Osteoblast (primary cell): ENCODE results near the gene PDIA2. TPM values are rescaled to one million over a fixed set of nuclear protein-coding genes. Genes with fewer than 3 reads are reported as not detected.

Source experiments
- DNase-seq: peaks from one replicate; pipeline ENCODE4 v3.0.0; 2011; ENCODE audit warnings: low spot score, mixed read lengths; ENCODE audit not compliant: insufficient read length; ENCODE audit errors: missing footprints
- H2AFZ ChIP-seq: 2 replicates; pipeline ENCODE4 v1.6.0; 2011; ENCODE audit warnings: mild to moderate bottlenecking, low read length
- H3K27ac ChIP-seq: 2 replicates; pipeline ENCODE4 v1.5.1; 2011; ENCODE audit warnings: mild to moderate bottlenecking, low read depth, low read length, moderate library complexity
- H3K27me3 ChIP-seq: 2 replicates; pipeline ENCODE4 v1.6.0; 2012; ENCODE audit warnings: mild to moderate bottlenecking, control low read depth, inconsistent platforms, low read length, moderate library complexity; ENCODE audit not compliant: insufficient read depth
- H3K36me3 ChIP-seq: 2 replicates; pipeline ENCODE4 v1.5.1; 2011; ENCODE audit warnings: mild to moderate bottlenecking, low read length, control low read depth, moderate library complexity; ENCODE audit not compliant: insufficient read depth
- H3K4me1 ChIP-seq: 2 replicates; pipeline ENCODE4 v1.5.1; 2011; ENCODE audit warnings: mild to moderate bottlenecking, low read length, control low read depth, moderate library complexity; ENCODE audit not compliant: insufficient read depth
- H3K4me2 ChIP-seq: 2 replicates; pipeline ENCODE4 v1.6.0; 2011; ENCODE audit warnings: mild to moderate bottlenecking, low read length; ENCODE audit not compliant: insufficient read depth
- H3K4me3 ChIP-seq: fragments of 200-600 bp; sonication (generic); 3 replicates; pipeline ENCODE4 v1.5.1; 2012; ENCODE audit warnings: mild to moderate bottlenecking, low read length, inconsistent platforms; ENCODE audit not compliant: insufficient read depth
- H3K79me2 ChIP-seq: 2 replicates; pipeline ENCODE4 v1.6.0; 2012; ENCODE audit warnings: mild to moderate bottlenecking, low read length, control low read depth, inconsistent platforms; ENCODE audit not compliant: insufficient read depth
- H3K9me3 ChIP-seq: 2 replicates; pipeline ENCODE4 v1.5.1; 2011; ENCODE audit warnings: low read depth, low read length, control low read depth
- H4K20me1 ChIP-seq: 2 replicates; pipeline ENCODE4 v1.6.0; 2012; ENCODE audit warnings: mild to moderate bottlenecking, low read length, control low read depth; ENCODE audit not compliant: insufficient read depth
- total RNA-seq: library from RNA; depleted of rRNA; stranded (reverse); fragments of >200 nt; gene quantifications from 2 replicates; pipeline ENCODE4 v1.2.3, GENCODE V29; 2012
- TF ChIP-seq, protein P1 (sequence below): IDR thresholded peaks from 2 replicates; pipeline ENCODE4 v1.5.1; 2011; ENCODE audit warnings: mild to moderate bottlenecking, low read depth, low read length, moderate library complexity; ENCODE audit errors: extremely low read depth

The PDIA2 gene
- total RNA-seq, 1 donor, result not detected

- no peaks in the 10 kb centered on the region for H3K4me1 ChIP-seq
- no peak overlapping the region for H3K4me3 ChIP-seq
- H3K27ac ChIP-seq, result no peak overlapping the region
- TF ChIP-seq, protein P1, sequence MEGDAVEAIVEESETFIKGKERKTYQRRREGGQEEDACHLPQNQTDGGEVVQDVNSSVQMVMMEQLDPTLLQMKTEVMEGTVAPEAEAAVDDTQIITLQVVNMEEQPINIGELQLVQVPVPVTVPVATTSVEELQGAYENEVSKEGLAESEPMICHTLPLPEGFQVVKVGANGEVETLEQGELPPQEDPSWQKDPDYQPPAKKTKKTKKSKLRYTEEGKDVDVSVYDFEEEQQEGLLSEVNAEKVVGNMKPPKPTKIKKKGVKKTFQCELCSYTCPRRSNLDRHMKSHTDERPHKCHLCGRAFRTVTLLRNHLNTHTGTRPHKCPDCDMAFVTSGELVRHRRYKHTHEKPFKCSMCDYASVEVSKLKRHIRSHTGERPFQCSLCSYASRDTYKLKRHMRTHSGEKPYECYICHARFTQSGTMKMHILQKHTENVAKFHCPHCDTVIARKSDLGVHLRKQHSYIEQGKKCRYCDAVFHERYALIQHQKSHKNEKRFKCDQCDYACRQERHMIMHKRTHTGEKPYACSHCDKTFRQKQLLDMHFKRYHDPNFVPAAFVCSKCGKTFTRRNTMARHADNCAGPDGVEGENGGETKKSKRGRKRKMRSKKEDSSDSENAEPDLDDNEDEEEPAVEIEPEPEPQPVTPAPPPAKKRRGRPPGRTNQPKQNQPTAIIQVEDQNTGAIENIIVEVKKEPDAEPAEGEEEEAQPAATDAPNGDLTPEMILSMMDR, result no peak
- peaks cover 6% of the 10 kb centered on the region for H3K36me3 ChIP-seq
- H3K79me2 ChIP-seq, result no peaks in the 10 kb centered on the region
- no peaks in the 10 kb centered on the region for H3K27me3 ChIP-seq
- H3K4me2 ChIP-seq, result no peak overlapping the region
- H3K9me3 ChIP-seq, result no peaks in the 10 kb centered on the region
- H2AFZ ChIP-seq, result no peak overlapping the region
- no peaks in the 10 kb centered on the region for H4K20me1 ChIP-seq
- no peak for DNase-seq
Measured at GRCh38 chr16:287981-288920, 5.3 kb downstream of the PDIA2 start.

GRCh38 chr16:289395-289997 is 6.5 kb downstream of the PDIA2 start:
- Histone ChIP-seq H3K4me2 (no peak overlapping the region), H3K4me1 (no peaks in the 10 kb centered on the region), H3K27me3 (no peaks in the 10 kb centered on the region), H3K27ac (no peak overlapping the region), H3K4me3 (no peak overlapping the region), H2AFZ (no peak overlapping the region), H3K36me3 (peaks cover 6% of the 10 kb centered on the region), H4K20me1 (no peaks in the 10 kb centered on the region), H3K79me2 (no peaks in the 10 kb centered on the region), H3K9me3 (no peaks in the 10 kb centered on the region)
- TF ChIP-seq, protein P1, result no peak
- DNase-seq, result no peak

- no peaks in the 10 kb centered on the region for H3K9me3 ChIP-seq
- no peak overlapping the region for H2AFZ ChIP-seq
- H3K4me3 ChIP-seq, result no peak overlapping the region
- H4K20me1 ChIP-seq, result no peaks in the 10 kb centered on the region
- no peak overlapping the region for H3K4me2 ChIP-seq
- H3K79me2 ChIP-seq, result no peaks in the 10 kb centered on the region
- H3K27me3 ChIP-seq, result no peaks in the 10 kb centered on the region
- no peaks in the 10 kb centered on the region for H3K4me1 ChIP-seq
- peak; percentile 84 for DNase-seq
- no peak overlapping the region for H3K27ac ChIP-seq
- peaks cover 6% of the 10 kb centered on the region for H3K36me3 ChIP-seq
- TF ChIP-seq, protein P1, result no peak
Measured at GRCh38 chr16:290015-290680, 7.2 kb downstream of the PDIA2 start.
